HFF-Myc (cell line): ENCODE data around the gene CATSPER3.

ENCODE experiments used
- DNase-seq: peaks from one replicate; pipeline ENCODE4 v3.0.0-alpha.2; 2011; ENCODE audit warnings: low read depth; ENCODE audit errors: extremely low read depth
- H3K4me3 ChIP-seq: replicated peaks from 2 replicates; pipeline ENCODE4 v1.5.1; 2011; ENCODE audit warnings: low read depth, mild to moderate bottlenecking, control low read depth, low read length
- CTCF ChIP-seq: IDR thresholded peaks from 2 replicates; pipeline ENCODE4 v1.5.1; 2012; ENCODE audit warnings: mild to moderate bottlenecking, low read depth, low read length, control low read depth; ENCODE audit errors: missing control alignments

CATSPER3 gene

GRCh38 chr5:135004376-135004775 lies 36.7 kb downstream of the CATSPER3 start:
- no peak for TF ChIP-seq CTCF
- no peak overlapping the region for H3K4me3 ChIP-seq
- no peak for DNase-seq

GRCh38 chr5:135005076-135005475 lies 37.4 kb downstream of the CATSPER3 start:
- no peak for DNase-seq
- TF ChIP-seq CTCF, result no peak
- H3K4me3 ChIP-seq, result no peak overlapping the region

- no peak for DNase-seq
- no peak for TF ChIP-seq CTCF
- H3K4me3 ChIP-seq, result no peak overlapping the region
These were observed 39.6 kb downstream of the CATSPER3 start for GRCh38 chr5:135007305-135007704.

GRCh38 chr5:135007749-135008363 lies 40.1 kb downstream of the CATSPER3 start:
- no peak for DNase-seq
- no peak for TF ChIP-seq CTCF
- H3K4me3 ChIP-seq, result no peak overlapping the region

GRCh38 chr5:135008556-135008955 lies 40.8 kb downstream of the CATSPER3 start:
- no peak for DNase-seq
- no peak overlapping the region for H3K4me3 ChIP-seq
- no peak for TF ChIP-seq CTCF

GRCh38 chr5:135008981-135009735 lies 41.5 kb downstream of the CATSPER3 start:
- no peak overlapping the region for H3K4me3 ChIP-seq
- no peak for TF ChIP-seq CTCF
- DNase-seq, result no peak
